MCF 10A (cell line): Measurements from ENCODE around the gene ANO8. TPM values are rescaled to one million over a fixed set of nuclear protein-coding genes. Genes with fewer than 3 reads are reported as not detected.
A peak's percentile ranks its signal among the peaks of the same experiment; 100 is the strongest.
"Not testable (repeated sequence)": the region's sequence is repeated elsewhere in the genome, so short reads cannot be mapped to it uniquely, and the experiment has no call there.

Experiments
- BruUV-seq: library from RNA; stranded (reverse); fragments of 400-500 nt; replicated peaks from 2 replicates; lab custom pipeline; 2021; lab: Mats Ljungman, UMichigan
- CTCF ChIA-PET: fragments of 300-600 bp; sonication (Branson Sonifier 250); formaldehyde crosslinking; extraction: SDS; loops from one replicate; lab custom pipeline; 2021; ENCODE audit warnings: antibody characterized with exemption, inconsistent platforms; lab: Yijun Ruan, JAX
- POLR2A ChIA-PET: fragments of 300-600, 350-650 bp; sonication (Branson Sonifier 250); formaldehyde crosslinking; extraction: SDS; loops from one replicate; lab custom pipeline; 2020; ENCODE audit warnings: antibody characterized with exemption, inconsistent platforms; lab: Yijun Ruan, JAX
- DNase-seq: peaks from one replicate; pipeline ENCODE4 v3.0.0-alpha.2; 2018; ENCODE audit not compliant: unreplicated experiment
- H3K27ac Mint-ChIP-seq: one replicate; pipeline ENCODE4 v1.8.0; 2022; ENCODE audit warnings: mild to moderate bottlenecking, low read depth, mixed read lengths; ENCODE audit not compliant: unreplicated experiment
- H3K27me3 Mint-ChIP-seq: one replicate; pipeline ENCODE4 v1.8.0; 2022; ENCODE audit warnings: mixed read lengths; ENCODE audit not compliant: insufficient read depth, unreplicated experiment
- H3K36me3 Mint-ChIP-seq: one replicate; pipeline ENCODE4 v1.8.0; 2022; ENCODE audit warnings: mild to moderate bottlenecking, moderate library complexity, mixed read lengths; ENCODE audit not compliant: insufficient read depth, unreplicated experiment
- H3K4me1 Mint-ChIP-seq: one replicate; pipeline ENCODE4 v1.8.0; 2022; ENCODE audit warnings: mixed read lengths; ENCODE audit not compliant: insufficient read depth, unreplicated experiment
- H3K4me3 Mint-ChIP-seq: one replicate; pipeline ENCODE4 v1.8.0; 2022; ENCODE audit warnings: mild to moderate bottlenecking, moderate library complexity, mixed read lengths; ENCODE audit not compliant: unreplicated experiment
- H3K9me3 Mint-ChIP-seq: one replicate; pipeline ENCODE4 v1.8.0; 2022; ENCODE audit warnings: mixed read lengths; ENCODE audit not compliant: unreplicated experiment
- CTCF ChIP-seq: fragments of 200-600 bp; IDR thresholded peaks from one replicate; pipeline ENCODE4 v1.8.0; 2022; ENCODE audit warnings: antibody characterized with exemption, mild to moderate bottlenecking; ENCODE audit not compliant: unreplicated experiment
- intact Hi-C: fragments of 100-400 bp; cut with micrococcal nuclease; formaldehyde crosslinking; loops from 2 replicates; pipeline ENCODE4 v1.14.1; 2022
- total RNA-seq: library from RNA; stranded (reverse); gene quantifications from 2 replicates; pipeline ENCODE4 v1.2.3, GENCODE V29; 2022

ANO8 gene
- total RNA-seq, 1 experiment from 2014 or later, result 13.0 TPM

- TF ChIP-seq CTCF, result no peak
- no peak for DNase-seq
- Mint-ChIP-seq H3K9me3 (no peaks in the 10 kb centered on the region), H3K36me3 (peaks cover 15% of the 10 kb centered on the region), H3K27me3 (no peaks in the 10 kb centered on the region), H3K4me3 (no peak overlapping the region), H3K27ac (no peak overlapping the region), H3K4me1 (peaks cover 20% of the 10 kb centered on the region)
- CTCF ChIA-PET, result no interaction called here
- BruUV-seq, result no TSS peak
- POLR2A ChIA-PET, result no interaction called here
- intact Hi-C loops, result no loop called here
Measured at GRCh38 chr19:17300992-17301619, 33.5 kb downstream of the ANO8 start.

GRCh38 chr19:17296976-17297375 lies 37.7 kb downstream of the ANO8 start:
- H3K27me3 Mint-ChIP-seq, result no peaks in the 10 kb centered on the region
- no peak for TF ChIP-seq CTCF
- H3K27ac Mint-ChIP-seq, result peak overlapping the region; percentile 16
- ChIA-PET CTCF (interaction anchor here (0.6 to 1.8 kb wide), 11 partner anchors 8 to 637 kb away, joined by 3 to 6 read pairs (median 3); partner anchors contain the start of genes ANO8, DDA1 and SMIM7), POLR2A (interaction anchor here (1.4 to 2.1 kb wide), 3 partner anchors 9 to 40 kb away, joined by 4 to 13 read pairs (median 12); partner anchors contain the start of genes DDA1 and MRPL34)
- H3K4me1 Mint-ChIP-seq, result peaks cover 4% of the 10 kb centered on the region
- peaks cover 17% of the 10 kb centered on the region for H3K36me3 Mint-ChIP-seq
- intact Hi-C loops, result loop anchor here (1.0 kb wide), 1 partner anchor 8 kb away; the partner anchor contains the start of gene MRPL34
- BruUV-seq, result no TSS peak
- no peak overlapping the region for H3K4me3 Mint-ChIP-seq
- H3K9me3 Mint-ChIP-seq, result no peaks in the 10 kb centered on the region
- DNase-seq, result peak; percentile 80

GRCh38 chr19:17296273-17296672 lies 38.4 kb downstream of the ANO8 start:
- BruUV-seq, result no TSS peak
- POLR2A ChIA-PET, result interaction anchor here (0.6 to 2.1 kb wide), 4 partner anchors 10 to 89 kb away, joined by 3 to 13 read pairs (median 8); partner anchors contain the start of genes ANO8, DDA1 and MRPL34
- peaks cover 4% of the 10 kb centered on the region for H3K4me1 Mint-ChIP-seq
- H3K4me3 Mint-ChIP-seq, result peak overlapping the region; percentile 15
- peak; percentile 81 for DNase-seq
- peak; percentile 33 for TF ChIP-seq CTCF
- CTCF ChIA-PET, result interaction anchor here (0.7 to 1.8 kb wide), 4 partner anchors 29 to 90 kb away, joined by 3 to 6 read pairs (median 5); partner anchors contain the start of gene ANO8
- H3K9me3 Mint-ChIP-seq, result no peaks in the 10 kb centered on the region
- intact Hi-C loops, result loop anchor here (1.0 kb wide), 1 partner anchor 9 kb away; the partner anchor contains the start of gene MRPL34
- no peak overlapping the region for H3K27ac Mint-ChIP-seq
- H3K36me3 Mint-ChIP-seq, result peaks cover 17% of the 10 kb centered on the region
- H3K27me3 Mint-ChIP-seq, result no peaks in the 10 kb centered on the region

GRCh38 chr19:17295551-17295950 lies 39.1 kb downstream of the ANO8 start:
- H3K4me1 Mint-ChIP-seq, H3K27me3 Mint-ChIP-seq: not testable (repeated sequence)
- CTCF ChIA-PET, result interaction anchor here (0.6 to 2.0 kb wide), 5 partner anchors 9 to 91 kb away, joined by 3 to 13 read pairs (median 3); partner anchors contain the start of gene MRPL34

More at GRCh38 chr19:17295551-17295950, 39.1 kb downstream of the ANO8 start:
- POLR2A ChIA-PET, result interaction anchor here (1.0 to 3.3 kb wide), 3 partner anchors 10 to 39 kb away, joined by 3 to 17 read pairs (median 5); partner anchors contain the start of genes ANO8 and MRPL34
- DNase-seq, result peak; percentile 31
- BruUV-seq, H3K4me3 Mint-ChIP-seq, intact Hi-C loops, H3K27ac Mint-ChIP-seq, H3K9me3 Mint-ChIP-seq: not testable (repeated sequence)
- peaks cover 17% of the 10 kb centered on the region for H3K36me3 Mint-ChIP-seq
